GM19351 (cell line): ENCODE measurements around the gene BTG4.

ENCODE experiments used
- ATAC-seq: cut with Tn5 transposase; IDR thresholded peaks from one replicate; pipeline ENCODE4 v1.9.1; 2021; ENCODE audit warnings: mild to moderate bottlenecking, moderate library complexity; ENCODE audit not compliant: unreplicated experiment

The BTG4 gene

GRCh38 chr11:111537336-111537860 lies 25.2 kb upstream of the BTG4 start:
- ATAC-seq: no peak

GRCh38 chr11:111535281-111535680 lies 23.1 kb upstream of the BTG4 start:
- no peak for ATAC-seq

GRCh38 chr11:111532365-111532709 lies 20.2 kb upstream of the BTG4 start:
- ATAC-seq: no peak

- ATAC-seq: peak; percentile 96
Measured at GRCh38 chr11:111531687-111532364, 19.6 kb upstream of the BTG4 start.

- no peak for ATAC-seq
Measured at GRCh38 chr11:111531136-111531535, 18.9 kb upstream of the BTG4 start.

GRCh38 chr11:111530091-111530490 lies 17.9 kb upstream of the BTG4 start:
- no peak for ATAC-seq

GRCh38 chr11:111528557-111528956 lies 16.4 kb upstream of the BTG4 start:
- ATAC-seq: no peak

- ATAC-seq: no peak
Measured at GRCh38 chr11:111527279-111527678, 15.1 kb upstream of the BTG4 start.

GRCh38 chr11:111526501-111526900 lies 14.3 kb upstream of the BTG4 start:
- no peak for ATAC-seq

- ATAC-seq: no peak
Measured at GRCh38 chr11:111525456-111525855, 13.3 kb upstream of the BTG4 start.

- ATAC-seq: no peak
Measured at GRCh38 chr11:111524056-111524455, 11.9 kb upstream of the BTG4 start.

- no peak for ATAC-seq
Measured at GRCh38 chr11:111523343-111523742, 11.2 kb upstream of the BTG4 start.

- ATAC-seq: no peak
Measured at GRCh38 chr11:111522426-111522825, 10.2 kb upstream of the BTG4 start.

- no peak for ATAC-seq
Measured at GRCh38 chr11:111521135-111521534, 8.9 kb upstream of the BTG4 start.

GRCh38 chr11:111520560-111520959 lies 8.4 kb upstream of the BTG4 start:
- ATAC-seq: no peak

- ATAC-seq: no peak
Measured at GRCh38 chr11:111518668-111519067, 6.5 kb upstream of the BTG4 start.

GRCh38 chr11:111515591-111515990 lies 3.4 kb upstream of the BTG4 start:
- ATAC-seq: no peak

- ATAC-seq: no peak
Measured at GRCh38 chr11:111514216-111515031, 2.2 kb upstream of the BTG4 start, which contains the start of gene HOATZ. Gene HOATZ (plus strand): TSS chr11:111514778. CDS start chr11:111514785, 7 bp downstream.

- peak; percentile 32 for ATAC-seq
Measured at GRCh38 chr11:111513240-111513605, 1.0 kb upstream of the BTG4 start.

GRCh38 chr11:111510311-111510710 lies 1.9 kb downstream of the BTG4 start:
- ATAC-seq: no peak

- no peak for ATAC-seq
Measured at GRCh38 chr11:111502611-111503010, 9.6 kb downstream of the BTG4 start.

GRCh38 chr11:111500481-111500880 lies 11.7 kb downstream of the BTG4 start:
- ATAC-seq: no peak
